K562 (cell line): ENCODE measurements around the gene TUBB4B. TPM values are rescaled to one million over a fixed set of nuclear protein-coding genes. Genes with fewer than 3 reads are reported as not detected.

Experiments used
- ATAC-seq: fragments of 200-7000 bp; cut with Tn5 transposase; 3 replicates; pipeline ENCODE4 v1.9.1; 2020; ENCODE audit warnings: moderate library complexity
- BruUV-seq: library from RNA; stranded (reverse); fragments of 400-500 nt; replicated peaks from 2 replicates; lab custom pipeline; 2021; lab: Mats Ljungman, UMichigan
- CTCF ChIA-PET: fragments of 300-600 bp; formaldehyde crosslinking; extraction: SDS; loops from one replicate; lab custom pipeline; 2021; ENCODE audit warnings: low intra/inter-chr PET ratio; lab: Yijun Ruan, JAX
- POLR2A ChIA-PET: fragments of 300-600, 350-650 bp; sonication (Branson Sonifier 250); formaldehyde crosslinking; extraction: SDS; loops from one replicate; lab custom pipeline; 2021; ENCODE audit warnings: antibody characterized with exemption, inconsistent platforms; lab: Yijun Ruan, JAX
- DNase-seq, 4 experiments: peaks; one replicate each; pipeline versions ENCODE4 v3.0.0 to v3.0.0-alpha.2; 2011 to 2018; ENCODE audit warnings: low spot score in 3 of 4, mixed read lengths in 3 of 4; ENCODE audit errors: extremely low read depth in 1 of 4
- FAIRE-seq: peaks from 2 replicates; lab custom pipeline; 2011; peaks lifted over from hg19 to GRCh38; lab: Jason Lieb, UNC
- H2AFZ ChIP-seq: 2 replicates; pipeline ENCODE4 v1.6.0; 2011; ENCODE audit warnings: low read depth, low read length, control low read depth, inconsistent platforms
- H3K27ac ChIP-seq: fragments of 200-600 bp; 3 replicates; pipeline ENCODE4 v1.8.0; 2011; ENCODE audit warnings: low read depth, mild to moderate bottlenecking, control low read depth, inconsistent platforms, low read length, moderate library complexity, mixed read lengths; ENCODE audit errors: extremely low read depth
- H3K27me3 ChIP-seq, 2 experiments: fragments of 300-600 bp in 1 of 2; 2 replicates in 1 of 2; 3 replicates in 1 of 2; pipeline versions ENCODE4 v1.6.0 to v1.8.0; 2011; ENCODE audit warnings: inconsistent platforms in 2 of 2, low read length in 2 of 2, mild to moderate bottlenecking in 1 of 2, mixed read lengths in 1 of 2, moderate library complexity in 1 of 2; ENCODE audit not compliant: control insufficient read depth in 2 of 2, insufficient read depth in 2 of 2
- H3K36me3 ChIP-seq: fragments of 300-600 bp; 3 replicates; pipeline ENCODE4 v1.8.0; 2011; ENCODE audit warnings: mild to moderate bottlenecking, low read length, inconsistent platforms; ENCODE audit not compliant: control insufficient read depth, insufficient read depth
- H3K4me1 ChIP-seq, 2 experiments: fragments of 200-600 bp in 1 of 2; replicated peaks in 1 of 2; 2 replicates in 1 of 2; 3 replicates in 1 of 2; pipeline versions ENCODE4 v1.5.1 to v1.8.0; 2011; ENCODE audit warnings: inconsistent platforms in 2 of 2, low read length in 2 of 2, mild to moderate bottlenecking in 1 of 2, mixed read lengths in 1 of 2, moderate library complexity in 1 of 2; ENCODE audit not compliant: control insufficient read depth in 2 of 2, insufficient read depth in 2 of 2
- H3K4me2 ChIP-seq: 2 replicates; pipeline ENCODE4 v1.6.1; 2011; ENCODE audit warnings: low read length, control low read depth, inconsistent platforms, mixed read lengths; ENCODE audit not compliant: insufficient read depth
- H3K4me3 ChIP-seq: fragments of 200-600 bp; sonication (generic), shearing (Covaris generic); 2 replicates; pipeline ENCODE4 v1.5.1; 2016; ENCODE audit warnings: control low read depth, inconsistent platforms
- H3K79me2 ChIP-seq: fragments of 200-600 bp; 3 replicates; pipeline ENCODE4 v1.8.0; 2011; ENCODE audit warnings: low read length, inconsistent platforms; ENCODE audit not compliant: control insufficient read depth, insufficient read depth
- H3K9ac ChIP-seq, 2 experiments: 2 replicates each; pipeline versions ENCODE4 v1.6.0 to v1.6.1; 2011; ENCODE audit warnings: low read depth in 2 of 2, low read length in 2 of 2, control low read depth in 1 of 2, inconsistent platforms in 1 of 2, mild to moderate bottlenecking in 1 of 2, mixed read lengths in 1 of 2; ENCODE audit not compliant: insufficient read depth in 1 of 2
- H3K9me1 ChIP-seq: one replicate; pipeline ENCODE4 v1.6.0; 2011; ENCODE audit warnings: inconsistent platforms, mild to moderate bottlenecking, low read length, moderate library complexity; ENCODE audit not compliant: control insufficient read depth, insufficient read depth
- H3K9me3 ChIP-seq: replicated peaks from 2 replicates; pipeline ENCODE4 v1.5.1; 2011; ENCODE audit warnings: low read depth, low read length, inconsistent platforms; ENCODE audit not compliant: control insufficient read depth, insufficient read depth
- H4K20me1 ChIP-seq: replicated peaks from 2 replicates; pipeline ENCODE4 v1.6.1; 2011; ENCODE audit warnings: low read length, inconsistent platforms, mixed read lengths; ENCODE audit not compliant: control insufficient read depth, insufficient read depth
- ASH1L ChIP-seq: fragments of 450-650 bp; IDR thresholded peaks from 2 replicates; pipeline ENCODE4 v1.6.1; 2018; ENCODE audit warnings: borderline replicate concordance, mild to moderate bottlenecking, low read depth; ENCODE audit not compliant: partially characterized antibody
- CEBPG ChIP-seq, 3 experiments: fragments of 200-800 bp in 1 of 3; sonication (Bioruptor generic) in 1 of 3; sonication (generic) in 1 of 3; formaldehyde crosslinking in 1 of 3; IDR thresholded peaks in 2 of 3; conservative IDR thresholded peaks in 1 of 3; 2 replicates each; pipeline versions ENCODE4 v1.6.1 to v1.8.0; 2016 to 2022; ENCODE audit warnings: missing compliant biosample characterization in 2 of 3, missing genetic modification characterization in 2 of 3, mild to moderate bottlenecking in 1 of 3, missing genetic modification reagents in 1 of 3
- FOXK2 ChIP-seq, 2 experiments: fragments of 450-650 bp; IDR thresholded peaks in 1 of 2; conservative IDR thresholded peaks in 1 of 2; 2 replicates each; pipeline ENCODE4 v1.6.1; 2016; ENCODE audit warnings: low read depth in 2 of 2, mild to moderate bottlenecking in 1 of 2
- HNRNPH1 ChIP-seq: fragments of 200-400 bp; formaldehyde crosslinking; optimal IDR thresholded peaks from 2 replicates; pipeline ENCODE3; 2017; ENCODE audit warnings: low read depth, mild to moderate bottlenecking, low read length, moderate library complexity
- MXI1 ChIP-seq: IDR thresholded peaks from 2 replicates; pipeline ENCODE4 v1.6.1; 2011; ENCODE audit warnings: low read depth, mild to moderate bottlenecking, improper control_type of control experiment, low read length
- NKRF ChIP-seq: fragments of 450-650 bp; IDR thresholded peaks from 2 replicates; pipeline ENCODE4 v1.6.1; 2016; ENCODE audit warnings: borderline replicate concordance
- RAD21 ChIP-seq, 2 experiments: fragments of 250-450 bp in 1 of 2; fragments of 450-650 bp in 1 of 2; sonication (Bioruptor Pico) in 1 of 2; formaldehyde crosslinking in 1 of 2; IDR thresholded peaks in 1 of 2; conservative IDR thresholded peaks in 1 of 2; 2 replicates each; pipeline versions ENCODE4 v1.4.0 to v1.8.0; 2020 to 2022; ENCODE audit warnings: mild to moderate bottlenecking in 2 of 2, moderate library complexity in 1 of 2
- RBM22 ChIP-seq: fragments of 200-400 bp; formaldehyde crosslinking; IDR thresholded peaks from 2 replicates; pipeline ENCODE4 v1.6.1; 2018; ENCODE audit warnings: low read length, low read depth; ENCODE audit not compliant: poor library complexity, severe bottlenecking
- RNF2 ChIP-seq: sonication (generic); IDR thresholded peaks from 2 replicates; pipeline ENCODE4 v1.6.1; 2016
- TAF15 ChIP-seq: fragments of 200-400 bp; formaldehyde crosslinking; IDR thresholded peaks from 2 replicates; pipeline ENCODE4 v1.6.1; 2017; ENCODE audit warnings: mild to moderate bottlenecking, low read depth, low read length, moderate library complexity
- TSC22D4 ChIP-seq: fragments of 450-650 bp; IDR thresholded peaks from 2 replicates; pipeline ENCODE4 v1.6.1; 2016; ENCODE audit warnings: missing genetic modification characterization, missing biosample characterization, control low read depth
- USF2 ChIP-seq: sonication (generic); formaldehyde crosslinking; IDR thresholded peaks from 2 replicates; pipeline ENCODE4 v1.5.0; 2020; ENCODE audit warnings: missing genetic modification reagents
- YY1 ChIP-seq, 3 experiments: IDR thresholded peaks; 2 replicates each; pipeline ENCODE4 v1.6.1; 2011; ENCODE audit warnings: low read length in 2 of 3, mild to moderate bottlenecking in 2 of 3, moderate library complexity in 2 of 3, borderline replicate concordance in 1 of 3, control low read depth in 1 of 3, low read depth in 1 of 3; ENCODE audit not compliant: insufficient read depth in 3 of 3, insufficient replicate concordance in 2 of 3, control insufficient read depth in 1 of 3, insufficient read length in 1 of 3; ENCODE audit errors: extremely low read depth in 1 of 3
- ZBTB7A ChIP-seq: IDR thresholded peaks from 2 replicates; pipeline ENCODE4 v1.6.1; 2011; ENCODE audit warnings: low read depth, mild to moderate bottlenecking, low read length, moderate library complexity, borderline replicate concordance; ENCODE audit not compliant: control insufficient read depth
- ZNF766 ChIP-seq: fragments of 200-800 bp; sonication (Bioruptor generic); conservative IDR thresholded peaks from 2 replicates; pipeline ENCODE4 v1.6.1; 2016; ENCODE audit warnings: missing genetic modification characterization, missing compliant biosample characterization
- WGBS: fragments of 100-300 bp; shearing (Covaris generic); methylation state at CpG from one replicate; pipeline ENCODE4 v1.1.6; 2016; ENCODE audit warnings: low coverage, mixed read lengths; ENCODE audit not compliant: insufficient coverage; ENCODE audit errors: missing lambda C conversion rate; 5-methylcytosine and 5-hydroxymethylcytosine counted together
- in situ Hi-C: fragments of 300-500 bp; cut with MboI; formaldehyde crosslinking; loops from 4 replicates; pipeline ENCODE4 v1.15.0; 2018; ENCODE audit warnings: inconsistent platforms, mixed read lengths
- intact Hi-C: fragments of 100-400 bp; cut with micrococcal nuclease; formaldehyde crosslinking; loops from 2 replicates; pipeline ENCODE4 v1.14.2; 2022
- polyA plus RNA-seq, 8 experiments: library from polyadenylated mRNA; depleted of rRNA in 4 of 8; stranded (reverse) in 5 of 8; unstranded in 3 of 8; fragments of >200 nt; fragmentation: Nextera tagmentation in 2 of 8; fragmentation: Illumina TruSeq in 1 of 8; extraction: Ambion mirVana in 2 of 8; extraction: Trizol in 1 of 8; gene quantifications; 2 replicates each; pipeline versions ENCODE4 v1.2.1 to v1.2.3, GENCODE V29; 2011 to 2014; ENCODE audit warnings: inconsistent platforms in 1 of 8, missing spikeins in 1 of 8
- total RNA-seq, 7 experiments: library from RNA; depleted of rRNA in 6 of 7; stranded (reverse); fragments of >200 nt in 6 of 7; fragmentation: Illumina TruSeq in 2 of 7; extraction: Trizol in 2 of 7; gene quantifications; 2 replicates each; pipeline versions ENCODE4 v1.2.1 to v1.2.3, GENCODE V29; 2011 to 2021; ENCODE audit warnings: low replicate concordance in 1 of 7

Gene TUBB4B
- total and polyA plus RNA-seq, 9 of the 15 experiments (the other 6 are each of a cell fraction or from before 2014, with no cell fraction given): 24.1 to 443 (median 268) TPM

- WGBS: 15% methylated on average over 19 of the region's 30 CpGs
- no peaks in the 10 kb centered on the region for H3K9me3 ChIP-seq
- H3K4me2 ChIP-seq: peak overlapping the region; percentile 82
- no peaks in the 10 kb centered on the region for H3K27me3 ChIP-seq
- intact Hi-C loops: loop anchor here (1.0 to 2.0 kb wide), 2 partner anchors 22 to 35 kb away; partner anchors contain the start of genes NELFB and TUBB4B
- peaks cover 17 to 97% of the 10 kb centered on the region in 2 experiments for H3K4me1 ChIP-seq
- CTCF ChIA-PET: interaction anchor here (1.0 to 2.3 kb wide), 2 partner anchors 18 to 168 kb away, joined by 4 to 8 read pairs; no protein-coding TSS in a partner anchor
- ATAC-seq: peak; percentile 73
- H3K79me2 ChIP-seq: peaks cover 37% of the 10 kb centered on the region
- H4K20me1 ChIP-seq: no peaks in the 10 kb centered on the region
- H3K9ac ChIP-seq: peak overlapping the region; percentile 91 to 92
- in situ Hi-C loops: no loop called here
- peak; percentile 77 to 93 (median 84) for DNase-seq
- H3K27ac ChIP-seq: peak overlapping the region; percentile 98
- peak overlapping the region; percentile 88 for H2AFZ ChIP-seq
- no peaks in the 10 kb centered on the region for H3K9me1 ChIP-seq
- peak overlapping the region; percentile 88 for H3K4me3 ChIP-seq
- H3K36me3 ChIP-seq: peaks cover 51% of the 10 kb centered on the region; the same call in 1 of the 3 replicates
- BruUV-seq: TSS peak; percentile 81
- FAIRE-seq: peak; percentile 95
- POLR2A ChIA-PET: interaction anchor here (0.5 to 2.6 kb wide), 15 partner anchors 10 to 277 kb away, joined by 3 to 23 read pairs (median 3); partner anchors contain the start of genes LRRC26, MRPL41, NELFB and TUBB4B
- TF ChIP-seq CEBPG (CRISPR knock-in tag; IDR thresholded peaks at IDR 0.05) (no peak), CEBPG (tag; conservative IDR thresholded peaks at IDR 0.05 in 1 of 2, IDR thresholded peaks at IDR 0.05 in 1 of 2) (no peak), MXI1 (peak; percentile 49; the same call in 1 of the 2 replicates), RNF2 (peak; percentile 42; the same call in 1 of the 2 replicates), YY1 (IDR thresholded peaks at IDR 0.05; ENCODE audit: borderline replicate concordance in 1 of 3, control insufficient read depth in 1 of 3, extremely low read depth in 1 of 3, insufficient read depth in 3 of 3, insufficient read length in 1 of 3, insufficient replicate concordance in 2 of 3, low read depth in 1 of 3, low read length in 2 of 3) (peak in 1 of 3 experiments; percentile 6), FOXK2 (conservative IDR thresholded peaks at IDR 0.05 in 1 of 2, IDR thresholded peaks at IDR 0.05 in 1 of 2; ENCODE audit: low read depth in 2 of 2) (peak; percentile 52 to 67; a peak in 1 of 4 replicates), ZNF766 (CRISPR knock-in tag) (0 out of 2 replicates have a peak, but pooled peaks have one; percentile 41), HNRNPH1 (no peak), ZBTB7A (peak; percentile 89), RBM22 (no peak), TSC22D4 (no peak), ASH1L (no peak), TAF15 (no peak), RAD21 (CRISPR knock-in tag; conservative IDR thresholded peaks at IDR 0.05 in 1 of 2, IDR thresholded peaks at IDR 0.05 in 1 of 2) (0 out of 4 replicates have a peak, but pooled peaks of 1 of the 2 experiments have one; percentile 4), NKRF (peak; percentile 85; the same call in 1 of the 2 replicates), USF2 (CRISPR knock-in tag) (peak; percentile 70)
Observed at GRCh38 chr9:137276473-137277328, 35.6 kb downstream of the TUBB4B start.
